ENCODE data around the gene TP53BP2.

- TF ChIP-seq, protein P1, sequence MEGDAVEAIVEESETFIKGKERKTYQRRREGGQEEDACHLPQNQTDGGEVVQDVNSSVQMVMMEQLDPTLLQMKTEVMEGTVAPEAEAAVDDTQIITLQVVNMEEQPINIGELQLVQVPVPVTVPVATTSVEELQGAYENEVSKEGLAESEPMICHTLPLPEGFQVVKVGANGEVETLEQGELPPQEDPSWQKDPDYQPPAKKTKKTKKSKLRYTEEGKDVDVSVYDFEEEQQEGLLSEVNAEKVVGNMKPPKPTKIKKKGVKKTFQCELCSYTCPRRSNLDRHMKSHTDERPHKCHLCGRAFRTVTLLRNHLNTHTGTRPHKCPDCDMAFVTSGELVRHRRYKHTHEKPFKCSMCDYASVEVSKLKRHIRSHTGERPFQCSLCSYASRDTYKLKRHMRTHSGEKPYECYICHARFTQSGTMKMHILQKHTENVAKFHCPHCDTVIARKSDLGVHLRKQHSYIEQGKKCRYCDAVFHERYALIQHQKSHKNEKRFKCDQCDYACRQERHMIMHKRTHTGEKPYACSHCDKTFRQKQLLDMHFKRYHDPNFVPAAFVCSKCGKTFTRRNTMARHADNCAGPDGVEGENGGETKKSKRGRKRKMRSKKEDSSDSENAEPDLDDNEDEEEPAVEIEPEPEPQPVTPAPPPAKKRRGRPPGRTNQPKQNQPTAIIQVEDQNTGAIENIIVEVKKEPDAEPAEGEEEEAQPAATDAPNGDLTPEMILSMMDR (IDR thresholded peaks at IDR 0.05; ENCODE audit: low read depth, low read length) = no peak
- no peak for TF ChIP-seq MAX (IDR thresholded peaks at IDR 0.05; ENCODE audit: low read depth, low read length)
- no peak for TF ChIP-seq POLR2A (IDR thresholded peaks at IDR 0.05; ENCODE audit: extremely low read depth, insufficient read length)
- TF ChIP-seq MYC (IDR thresholded peaks at IDR 0.05; ENCODE audit: low read depth, low read length) = no peak
Observed at GRCh38 chr1:223732993-223733798, 112.6 kb downstream of the TP53BP2 start.
